Stimulated activated CD8-positive, alpha-beta memory T cell treated with anti-CD3 and anti-CD28 coated beads, Interleukin-4, amount 100 ng/mL, for 4 hours (primary cell): ENCODE measurements around the gene AKAP10.
"Not testable (repeated sequence)": the region's sequence is repeated elsewhere in the genome, so short reads cannot be mapped to it uniquely, and the experiment has no call there.

Source experiments
- DNase-seq, 2 donors: peaks; one replicate each; pipeline ENCODE4 v3.0.0-alpha.2; 2020; ENCODE audit warnings: low read depth in 2 of 2, low spot score in 1 of 2

Gene AKAP10

GRCh38 chr17:19977293-19978208 lies at the start of gene AKAP10:
Gene AKAP10, minus strand, starts transcription at chr17:19977828. Its CDS starts 149 bp downstream, at chr17:19977679.
- DNase-seq: peak; percentile 87 to 90

- no peak for DNase-seq
These were observed 49.3 kb upstream of the AKAP10 start for GRCh38 chr17:20026960-20027359.

GRCh38 chr17:20022701-20023100 lies 45.1 kb upstream of the AKAP10 start:
- DNase-seq: no peak

GRCh38 chr17:20016475-20016992 lies 38.9 kb upstream of the AKAP10 start:
- not testable (repeated sequence) for DNase-seq

- no peak for DNase-seq
These were observed 34.4 kb upstream of the AKAP10 start for GRCh38 chr17:20012017-20012536.

- no peak for DNase-seq
These were observed 33.3 kb upstream of the AKAP10 start for GRCh38 chr17:20010936-20011335.

- DNase-seq: no peak
These were observed 32.7 kb upstream of the AKAP10 start for GRCh38 chr17:20010099-20010863.

GRCh38 chr17:20009302-20010098 lies 31.9 kb upstream of the AKAP10 start, which contains the start of gene SPECC1:
Gene SPECC1, plus strand, starts transcription at chr17:20009359. Its CDS starts 87,293 bp downstream, at chr17:20096652.
- peak; percentile 61 to 68 for DNase-seq

- no peak for DNase-seq
These were observed 31.3 kb upstream of the AKAP10 start for GRCh38 chr17:20009052-20009301.

- no peak for DNase-seq
These were observed 30.8 kb upstream of the AKAP10 start for GRCh38 chr17:20008242-20009051.

GRCh38 chr17:19996502-19996901 lies 18.9 kb upstream of the AKAP10 start:
- no peak for DNase-seq

- no peak for DNase-seq
These were observed 18.5 kb upstream of the AKAP10 start for GRCh38 chr17:19996086-19996485.

- peak; percentile 41 to 46 for DNase-seq
These were observed 15.4 kb upstream of the AKAP10 start for GRCh38 chr17:19992803-19993713.

GRCh38 chr17:19991252-19991885 lies 13.7 kb upstream of the AKAP10 start:
- no peak for DNase-seq

GRCh38 chr17:19987897-19988296 lies 10.3 kb upstream of the AKAP10 start:
- DNase-seq: no peak

- no peak for DNase-seq
These were observed 9.6 kb upstream of the AKAP10 start for GRCh38 chr17:19986941-19987861.

- no peak for DNase-seq
These were observed 2.5 kb upstream of the AKAP10 start for GRCh38 chr17:19979917-19980770.
